GM19023 (cell line): ENCODE results near the gene DAD1.
"Not testable (repeated sequence)": the region's sequence is repeated elsewhere in the genome, so short reads cannot be mapped to it uniquely, and the experiment has no call there.

Experiments
- ATAC-seq: cut with Tn5 transposase; IDR thresholded peaks from one replicate; pipeline ENCODE4 v1.9.1; 2021; ENCODE audit warnings: mild to moderate bottlenecking, moderate library complexity; ENCODE audit not compliant: unreplicated experiment

DAD1 gene

GRCh38 chr14:22569737-22570131, 19.3 kb downstream of the DAD1 start:
- ATAC-seq: no peak

GRCh38 chr14:22569106-22569736, 19.8 kb downstream of the DAD1 start:
- no peak for ATAC-seq

GRCh38 chr14:22567437-22567836, 21.6 kb downstream of the DAD1 start:
- ATAC-seq: no peak

GRCh38 chr14:22566845-22567244, 22.2 kb downstream of the DAD1 start:
- ATAC-seq: no peak

GRCh38 chr14:22566266-22566665, 22.8 kb downstream of the DAD1 start:
- not testable (repeated sequence) for ATAC-seq

GRCh38 chr14:22565391-22565945, 23.6 kb downstream of the DAD1 start:
- no peak for ATAC-seq

GRCh38 chr14:22564463-22564862, 24.6 kb downstream of the DAD1 start:
- ATAC-seq: no peak

- peak; percentile 35 for ATAC-seq
Measured at GRCh38 chr14:22563987-22564386, 25.0 kb downstream of the DAD1 start.

- no peak for ATAC-seq
Measured at GRCh38 chr14:22561661-22562579, 27.1 kb downstream of the DAD1 start.

- ATAC-seq: no peak
Measured at GRCh38 chr14:22561366-22561660, 27.7 kb downstream of the DAD1 start.

GRCh38 chr14:22560662-22561365, 28.2 kb downstream of the DAD1 start:
- ATAC-seq: no peak

- ATAC-seq: no peak
Measured at GRCh38 chr14:22559041-22559440, 30.0 kb downstream of the DAD1 start.

GRCh38 chr14:22558221-22558913, 30.7 kb downstream of the DAD1 start:
- no peak for ATAC-seq

GRCh38 chr14:22557846-22558220, 31.2 kb downstream of the DAD1 start:
- ATAC-seq: no peak

GRCh38 chr14:22556990-22557623, 31.9 kb downstream of the DAD1 start:
- ATAC-seq: peak; percentile 26

GRCh38 chr14:22556021-22556989, 32.7 kb downstream of the DAD1 start:
- ATAC-seq: peak; percentile 70

- peak; percentile 7 for ATAC-seq
Measured at GRCh38 chr14:22555384-22556011, 33.5 kb downstream of the DAD1 start.

- ATAC-seq: no peak
Measured at GRCh38 chr14:22554498-22555383, 34.3 kb downstream of the DAD1 start.
